Activated CD8-positive, alpha-beta T cell treated with anti-CD3 and anti-CD28 coated beads for 36 hours (primary cell): ENCODE results near the gene TRIM46. TPM values are rescaled to one million over a fixed set of nuclear protein-coding genes. Genes with fewer than 3 reads are reported as not detected.

ENCODE experiments used
- ATAC-seq: fragments of 200-7000 bp; cut with Tn5 transposase; one replicate; pipeline ENCODE4 v1.10.0; 2021; ENCODE audit warnings: mild to moderate bottlenecking, moderate library complexity
- CTCF ChIA-PET: fragments of 350-600 bp; sonication (Branson Sonifier 250); formaldehyde crosslinking; loops from one replicate; lab custom pipeline; 2021; ENCODE audit warnings: antibody characterized with exemption; lab: Charles Lee
- POLR2A ChIA-PET: fragments of 350-600 bp; sonication (Branson Sonifier 250); formaldehyde crosslinking; loops from one replicate; lab custom pipeline; 2021; ENCODE audit warnings: antibody characterized with exemption; lab: Charles Lee
- DNase-seq: peaks from one replicate; pipeline ENCODE4 v3.0.0-alpha.2; 2020
- H3K27ac Mint-ChIP-seq: one replicate; pipeline ENCODE4 v1.8.0; 2021; ENCODE audit warnings: mild to moderate bottlenecking, mixed read lengths
- H3K27me3 Mint-ChIP-seq: one replicate; pipeline ENCODE4 v1.8.0; 2021; ENCODE audit warnings: mixed read lengths
- H3K36me3 Mint-ChIP-seq: one replicate; pipeline ENCODE4 v1.8.0; 2021; ENCODE audit warnings: low read depth, mixed read lengths
- H3K4me1 Mint-ChIP-seq: one replicate; pipeline ENCODE4 v1.8.0; 2021; ENCODE audit warnings: low read depth, mixed read lengths
- H3K4me3 Mint-ChIP-seq: one replicate; pipeline ENCODE4 v1.8.0; 2021; ENCODE audit warnings: mild to moderate bottlenecking, moderate library complexity, mixed read lengths
- H3K9me3 Mint-ChIP-seq: one replicate; pipeline ENCODE4 v1.8.0; 2021; ENCODE audit warnings: mixed read lengths
- CTCF ChIP-seq: fragments of 200-600 bp; IDR thresholded peaks from one replicate; pipeline ENCODE4 v1.8.0; 2022; ENCODE audit warnings: antibody characterized with exemption, mild to moderate bottlenecking
- intact Hi-C: fragments of 100-400 bp; cut with micrococcal nuclease; formaldehyde crosslinking; loops from one replicate; pipeline ENCODE4 v1.10.0; 2022
- total RNA-seq, 2 experiments: library from RNA; stranded (reverse); gene quantifications; one replicate each; pipeline ENCODE4 v1.2.3, GENCODE V29; 2021

Gene TRIM46
- total RNA-seq, 2 experiments from 2014 or later: 5.8 to 6.1 TPM

GRCh38 chr1:155178441-155179111 lies 4.9 kb downstream of the TRIM46 start:
- H3K9me3 Mint-ChIP-seq: no peaks in the 10 kb centered on the region
- no peak overlapping the region for H3K27ac Mint-ChIP-seq
- ChIA-PET POLR2A (interaction anchor here (6.9 kb wide), 1 partner anchor 15 kb away, joined by 57 read pairs; no protein-coding TSS in a partner anchor), CTCF (interaction anchor here (1.4 to 8.7 kb wide), 4 partner anchors 15 to 87 kb away, joined by 4 to 175 read pairs (median 8); partner anchors contain the start of gene THBS3)
- DNase-seq: no peak
- intact Hi-C loops: loop anchor here (5.0 kb wide), 1 partner anchor 49 kb away; no protein-coding TSS in a partner anchor
- no peak for ATAC-seq
- peaks cover 11% of the 10 kb centered on the region for H3K36me3 Mint-ChIP-seq
- H3K27me3 Mint-ChIP-seq: no peaks in the 10 kb centered on the region
- H3K4me3 Mint-ChIP-seq: no peak overlapping the region
- peaks cover 23% of the 10 kb centered on the region for H3K4me1 Mint-ChIP-seq
- TF ChIP-seq CTCF: no peak

GRCh38 chr1:155179112-155180031 lies 5.7 kb downstream of the TRIM46 start:
- no peak for TF ChIP-seq CTCF
- H3K27ac Mint-ChIP-seq: no peak overlapping the region
- no peaks in the 10 kb centered on the region for H3K27me3 Mint-ChIP-seq
- intact Hi-C loops: loop anchor here (5.0 kb wide), 1 partner anchor 48 kb away; no protein-coding TSS in a partner anchor
- no peak overlapping the region for H3K4me3 Mint-ChIP-seq
- peaks cover 17% of the 10 kb centered on the region for H3K4me1 Mint-ChIP-seq
- H3K36me3 Mint-ChIP-seq: peaks cover 11% of the 10 kb centered on the region
- ATAC-seq: no peak
- POLR2A ChIA-PET: no interaction called here
- H3K9me3 Mint-ChIP-seq: no peaks in the 10 kb centered on the region
- DNase-seq: no peak
- CTCF ChIA-PET: interaction anchor here (0.6 kb wide), 1 partner anchor 14 kb away, joined by 4 read pairs; no protein-coding TSS in a partner anchor

- DNase-seq (no peak), ATAC-seq (no peak)
- intact Hi-C loops: no loop called here
- TF ChIP-seq CTCF: no peak
- Mint-ChIP-seq H3K9me3 (no peaks in the 10 kb centered on the region), H3K27me3 (no peaks in the 10 kb centered on the region), H3K36me3 (peaks cover 11% of the 10 kb centered on the region), H3K4me3 (no peak overlapping the region), H3K27ac (no peak overlapping the region), H3K4me1 (peaks cover 5% of the 10 kb centered on the region)
- ChIA-PET CTCF (interaction anchor here (1.3 to 2.5 kb wide), 2 partner anchors 8 to 12 kb away, joined by 4 to 7 read pairs; partner anchors contain the start of gene KRTCAP2), POLR2A (interaction anchor here (0.7 kb wide), 1 partner anchor 1031 kb away, joined by 3 read pairs; no protein-coding TSS in a partner anchor)
Observed at GRCh38 chr1:155181371-155182051, 7.9 kb downstream of the TRIM46 start.

GRCh38 chr1:155182052-155182550 lies 8.5 kb downstream of the TRIM46 start:
- intact Hi-C loops: no loop called here
- Mint-ChIP-seq H3K9me3 (no peaks in the 10 kb centered on the region), H3K36me3 (peaks cover 11% of the 10 kb centered on the region), H3K4me1 (no peaks in the 10 kb centered on the region), H3K27me3 (no peaks in the 10 kb centered on the region), H3K27ac (no peak overlapping the region), H3K4me3 (no peak overlapping the region)
- CTCF ChIA-PET: interaction anchor here (1.3 to 2.5 kb wide), 2 partner anchors 9 to 12 kb away, joined by 4 to 7 read pairs; partner anchors contain the start of gene KRTCAP2
- ATAC-seq (no peak), DNase-seq (no peak)
- no peak for TF ChIP-seq CTCF
- POLR2A ChIA-PET: no interaction called here
